Uterus (tissue), 4 donors: ENCODE data around the gene TNFAIP8L3. TPM values are rescaled to one million over a fixed set of nuclear protein-coding genes. Genes with fewer than 3 reads are reported as not detected.

Experiments used
- DNase-seq, 2 donors: peaks; one replicate each; pipeline ENCODE4 v3.0.0-alpha.2; 2019 to 2020
- H3K27ac ChIP-seq, 2 donors: fragments of 200-600 bp; sonication (generic); 1 replicate in 1 of 2; 2 replicates in 1 of 2; pipeline ENCODE4 v1.5.1; 2016 to 2018
- H3K27me3 ChIP-seq, 2 donors: fragments of 200-600 bp; sonication (generic); one replicate each; pipeline ENCODE4 v1.5.1; 2018 to 2019; ENCODE audit warnings: control low read depth in 1 of 2
- H3K36me3 ChIP-seq, 2 donors: fragments of 200-600 bp; sonication (generic); one replicate each; pipeline ENCODE4 v1.5.1; 2019; ENCODE audit warnings: control low read depth in 1 of 2
- H3K4me1 ChIP-seq, 2 donors: fragments of 200-600 bp; sonication (generic); one replicate each; pipeline ENCODE4 v1.5.1; 2018 to 2019; ENCODE audit warnings: control low read depth in 1 of 2
- H3K4me3 ChIP-seq, 2 donors: fragments of 200-600 bp; sonication (generic); 1 replicate in 1 of 2; 2 replicates in 1 of 2; pipeline ENCODE4 v1.5.1; 2018 to 2019; ENCODE audit warnings: mild to moderate bottlenecking in 1 of 2
- H3K9me3 ChIP-seq, 2 donors: fragments of 200-600 bp; sonication (generic); one replicate each; pipeline ENCODE4 v1.5.1; 2019; ENCODE audit warnings: control low read depth in 1 of 2
- CTCF ChIP-seq, 4 experiments: fragments of 200-600 bp in 2 of 4; fragments of 450-650 bp in 2 of 4; sonication (generic) in 2 of 4; IDR thresholded peaks; one replicate each; pipeline ENCODE4 v1.5.1; 2016 to 2019; ENCODE audit warnings: antibody characterized with exemption in 4 of 4, mild to moderate bottlenecking in 2 of 4, moderate library complexity in 1 of 4
- POLR2A ChIP-seq, 2 donors: fragments of 450-650 bp; IDR thresholded peaks; one replicate each; pipeline ENCODE4 v1.6.1; 2016; ENCODE audit warnings: antibody characterized with exemption in 2 of 2, mild to moderate bottlenecking in 1 of 2, moderate library complexity in 1 of 2
- intact Hi-C: fragments of 100-400 bp; cut with DNase I; formaldehyde crosslinking; loops from one replicate; pipeline ENCODE4 v1.15.1; 2023; ENCODE audit warnings: low total_unique reads
- total RNA-seq, 4 donors: library from RNA; depleted of rRNA in 3 of 4; stranded (reverse); fragments of >200 nt in 3 of 4; gene quantifications; one replicate each; pipeline versions ENCODE4 v1.1.0 to v1.2.4, GENCODE V29; 2014 to 2023
- donor health status: DM: yes; HTN: yes; CAD: no.

Gene TNFAIP8L3
- total RNA-seq, 4 donors from 2014 or later = 20.0 to 173 (median 43.2) TPM

- Histone ChIP-seq H3K27me3 (no peaks in the 10 kb centered on the region), H3K36me3 (no peaks in the 10 kb centered on the region), H3K9me3 (no peaks in the 10 kb centered on the region), H3K27ac (peak overlapping the region; percentile 25 to 74), H3K4me3 (no peak overlapping the region), H3K4me1 (no peaks in the 10 kb centered on the region)
- intact Hi-C loops = no loop called here
- TF ChIP-seq POLR2A (IDR thresholded peaks at IDR 0.05) = no peak
- no peak for TF ChIP-seq CTCF (IDR thresholded peaks at IDR 0.05)
- no peak for DNase-seq
Measured at GRCh38 chr15:51112078-51112477, 17.4 kb upstream of the TNFAIP8L3 start.

- no peak for TF ChIP-seq POLR2A (IDR thresholded peaks at IDR 0.05)
- no peak for TF ChIP-seq CTCF (IDR thresholded peaks at IDR 0.05)
- intact Hi-C loops = no loop called here
Measured at GRCh38 chr15:51111061-51111460, 16.4 kb upstream of the TNFAIP8L3 start.

GRCh38 chr15:51110171-51110570 is 15.5 kb upstream of the TNFAIP8L3 start:
- intact Hi-C loops = no loop called here
- DNase-seq = no peak
- Histone ChIP-seq H3K4me3 (no peak overlapping the region), H3K36me3 (no peaks in the 10 kb centered on the region), H3K27ac (peak overlapping the region in 1 of 2 donors; percentile 74), H3K9me3 (no peaks in the 10 kb centered on the region), H3K27me3 (no peaks in the 10 kb centered on the region), H3K4me1 (peaks cover 0 to 1% of the 10 kb centered on the region in 2 donors)
- no peak for TF ChIP-seq CTCF (IDR thresholded peaks at IDR 0.05)
- TF ChIP-seq POLR2A (IDR thresholded peaks at IDR 0.05) = no peak

More at GRCh38 chr15:51111061-51111460, 16.4 kb upstream of the TNFAIP8L3 start:
- no peak for DNase-seq
- Histone ChIP-seq H3K9me3 (no peaks in the 10 kb centered on the region), H3K27ac (peak overlapping the region in 1 of 2 donors; percentile 74), H3K4me3 (no peak overlapping the region), H3K4me1 (no peaks in the 10 kb centered on the region), H3K27me3 (no peaks in the 10 kb centered on the region), H3K36me3 (no peaks in the 10 kb centered on the region)

GRCh38 chr15:51108933-51109550 is 14.3 kb upstream of the TNFAIP8L3 start:
- Histone ChIP-seq H3K36me3 (no peaks in the 10 kb centered on the region), H3K4me1 (peaks cover 0 to 6% of the 10 kb centered on the region in 2 donors), H3K9me3 (no peaks in the 10 kb centered on the region), H3K27me3 (no peaks in the 10 kb centered on the region), H3K4me3 (no peak overlapping the region), H3K27ac (peak overlapping the region; percentile 73 to 74)
- intact Hi-C loops = no loop called here
- DNase-seq = peak; percentile 48 to 49
- TF ChIP-seq CTCF (IDR thresholded peaks at IDR 0.05) = no peak
- TF ChIP-seq POLR2A (IDR thresholded peaks at IDR 0.05) = no peak

GRCh38 chr15:51107612-51108011 is 12.9 kb upstream of the TNFAIP8L3 start:
- DNase-seq = no peak
- Histone ChIP-seq H3K4me3 (no peak overlapping the region), H3K27ac (peak overlapping the region; percentile 40 to 74), H3K27me3 (no peaks in the 10 kb centered on the region), H3K36me3 (no peaks in the 10 kb centered on the region), H3K4me1 (peaks cover under 1 to 6% of the 10 kb centered on the region in 2 donors), H3K9me3 (no peaks in the 10 kb centered on the region)
- no peak for TF ChIP-seq POLR2A (IDR thresholded peaks at IDR 0.05)
- TF ChIP-seq CTCF (IDR thresholded peaks at IDR 0.05) = no peak
- intact Hi-C loops = no loop called here
